OCI-LY7 (cell line): ENCODE results near the gene MACROH2A1.

Experiments used
- EZH2phosphoT487 ChIP-seq: fragments of 200-600 bp; sonication (generic); IDR thresholded peaks from 2 replicates; pipeline ENCODE4 v1.6.1; 2018; ENCODE audit warnings: low read depth, borderline replicate concordance, mild to moderate bottlenecking, mixed run types, antibody characterized with exemption, low read length, moderate library complexity, mixed read lengths
- TF ChIP-seq, protein P1 (sequence below): fragments of 200-600 bp; sonication (generic); conservative IDR thresholded peaks from 2 replicates; pipeline ENCODE4 v1.5.1; 2014; ENCODE audit warnings: mild to moderate bottlenecking, antibody characterized with exemption, low read length, moderate library complexity, mixed read lengths

DNA sequence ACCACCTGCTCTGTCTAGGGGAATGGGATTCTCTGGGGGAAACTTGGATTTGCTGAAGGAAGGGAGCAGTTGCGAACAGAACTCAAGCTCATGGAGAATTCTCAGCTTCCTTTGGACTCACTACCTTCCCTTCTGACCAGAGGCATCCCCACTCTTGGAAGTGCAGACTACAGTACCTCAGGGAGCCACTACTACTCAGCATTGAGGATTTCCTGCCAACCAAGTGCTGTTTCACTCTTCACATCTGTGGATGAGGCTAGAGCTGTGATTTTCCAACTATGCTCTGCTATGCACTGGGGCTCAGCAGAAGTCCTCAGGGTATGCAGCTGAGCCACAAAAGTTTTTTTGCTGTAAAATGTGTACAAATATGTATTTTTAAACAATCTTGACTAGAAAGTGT is 43.9 kb downstream of the MACROH2A1 start:
- TF ChIP-seq, protein P1, sequence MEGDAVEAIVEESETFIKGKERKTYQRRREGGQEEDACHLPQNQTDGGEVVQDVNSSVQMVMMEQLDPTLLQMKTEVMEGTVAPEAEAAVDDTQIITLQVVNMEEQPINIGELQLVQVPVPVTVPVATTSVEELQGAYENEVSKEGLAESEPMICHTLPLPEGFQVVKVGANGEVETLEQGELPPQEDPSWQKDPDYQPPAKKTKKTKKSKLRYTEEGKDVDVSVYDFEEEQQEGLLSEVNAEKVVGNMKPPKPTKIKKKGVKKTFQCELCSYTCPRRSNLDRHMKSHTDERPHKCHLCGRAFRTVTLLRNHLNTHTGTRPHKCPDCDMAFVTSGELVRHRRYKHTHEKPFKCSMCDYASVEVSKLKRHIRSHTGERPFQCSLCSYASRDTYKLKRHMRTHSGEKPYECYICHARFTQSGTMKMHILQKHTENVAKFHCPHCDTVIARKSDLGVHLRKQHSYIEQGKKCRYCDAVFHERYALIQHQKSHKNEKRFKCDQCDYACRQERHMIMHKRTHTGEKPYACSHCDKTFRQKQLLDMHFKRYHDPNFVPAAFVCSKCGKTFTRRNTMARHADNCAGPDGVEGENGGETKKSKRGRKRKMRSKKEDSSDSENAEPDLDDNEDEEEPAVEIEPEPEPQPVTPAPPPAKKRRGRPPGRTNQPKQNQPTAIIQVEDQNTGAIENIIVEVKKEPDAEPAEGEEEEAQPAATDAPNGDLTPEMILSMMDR: no peak
- no peak for TF ChIP-seq EZH2phosphoT487
